NCI-H2196 (cell line): ENCODE measurements around the gene PRKG1.
"Not testable (repeated sequence)": the region's sequence is repeated elsewhere in the genome, so short reads cannot be mapped to it uniquely, and the experiment has no call there.

Experiments
- DNase-seq: peaks from one replicate; lab custom pipeline; 2025; ENCODE audit not compliant: unreplicated experiment; lab: John Stamatoyannopoulos, UW

Gene PRKG1

GRCh38 chr10:51564896-51565510, 490.7 kb downstream of the PRKG1 start:
- no peak for DNase-seq

GRCh38 chr10:51567271-51567670, 493.0 kb downstream of the PRKG1 start:
- no peak for DNase-seq

- no peak for DNase-seq
Observed at GRCh38 chr10:51569467-51569866, 495.2 kb downstream of the PRKG1 start.

GRCh38 chr10:51574248-51575048, 500.2 kb downstream of the PRKG1 start:
- no peak for DNase-seq

GRCh38 chr10:51581196-51581595, 506.9 kb downstream of the PRKG1 start:
- not testable (repeated sequence) for DNase-seq

- DNase-seq = no peak
Observed at GRCh38 chr10:51583976-51584375, 509.7 kb downstream of the PRKG1 start.

- no peak for DNase-seq
Observed at GRCh38 chr10:51585742-51586141, 511.5 kb downstream of the PRKG1 start.

GRCh38 chr10:51588984-51589383, 514.7 kb downstream of the PRKG1 start:
- DNase-seq = no peak

- no peak for DNase-seq
Observed at GRCh38 chr10:51590818-51591217, 516.5 kb downstream of the PRKG1 start.

- no peak for DNase-seq
Observed at GRCh38 chr10:51596695-51597094, 522.4 kb downstream of the PRKG1 start.

GRCh38 chr10:51599647-51600046, 525.4 kb downstream of the PRKG1 start:
- DNase-seq = no peak

- DNase-seq = no peak
Observed at GRCh38 chr10:51602326-51602725, 528.0 kb downstream of the PRKG1 start.

- DNase-seq = no peak
Observed at GRCh38 chr10:51604579-51604978, 530.3 kb downstream of the PRKG1 start.

GRCh38 chr10:51606825-51607462, 532.7 kb downstream of the PRKG1 start:
- no peak for DNase-seq

- no peak for DNase-seq
Observed at GRCh38 chr10:51607463-51607835, 533.2 kb downstream of the PRKG1 start.

GRCh38 chr10:51608211-51608610, 533.9 kb downstream of the PRKG1 start:
- no peak for DNase-seq

GRCh38 chr10:51615764-51616298, 541.5 kb downstream of the PRKG1 start:
- no peak for DNase-seq

GRCh38 chr10:51617576-51618235, 543.4 kb downstream of the PRKG1 start:
- DNase-seq = no peak

GRCh38 chr10:51619365-51619764, 545.1 kb downstream of the PRKG1 start:
- DNase-seq = no peak

- no peak for DNase-seq
Observed at GRCh38 chr10:51620131-51620530, 545.8 kb downstream of the PRKG1 start.

GRCh38 chr10:51624013-51624412, 549.7 kb downstream of the PRKG1 start:
- DNase-seq = no peak
